ENCODE measurements around the gene PROSER3.
"Not testable (repeated sequence)": the region's sequence is repeated elsewhere in the genome, so short reads cannot be mapped to it uniquely, and the experiment has no call there.

PROSER3 gene

DNA sequence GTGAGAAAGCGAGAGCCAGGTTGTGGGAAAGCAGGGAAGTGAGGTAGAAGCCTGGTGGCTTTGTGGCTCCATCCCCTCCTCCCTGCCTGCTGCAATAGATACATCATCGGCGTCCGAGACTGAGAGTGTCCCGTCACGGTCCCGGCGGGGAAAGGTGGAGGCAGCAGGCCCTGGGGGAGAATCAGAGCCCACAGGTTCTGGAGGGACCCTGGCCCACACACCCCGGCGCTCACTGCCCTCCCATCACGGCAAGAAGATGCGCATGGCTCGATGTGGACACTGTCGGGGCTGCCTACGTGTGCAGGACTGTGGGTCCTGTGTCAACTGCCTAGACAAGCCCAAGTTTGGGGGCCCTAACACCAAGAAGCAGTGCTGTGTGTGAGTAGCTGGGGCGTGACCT lies 35.1 kb upstream of the PROSER3 start:
- DNase-seq, result no peak

DNA sequence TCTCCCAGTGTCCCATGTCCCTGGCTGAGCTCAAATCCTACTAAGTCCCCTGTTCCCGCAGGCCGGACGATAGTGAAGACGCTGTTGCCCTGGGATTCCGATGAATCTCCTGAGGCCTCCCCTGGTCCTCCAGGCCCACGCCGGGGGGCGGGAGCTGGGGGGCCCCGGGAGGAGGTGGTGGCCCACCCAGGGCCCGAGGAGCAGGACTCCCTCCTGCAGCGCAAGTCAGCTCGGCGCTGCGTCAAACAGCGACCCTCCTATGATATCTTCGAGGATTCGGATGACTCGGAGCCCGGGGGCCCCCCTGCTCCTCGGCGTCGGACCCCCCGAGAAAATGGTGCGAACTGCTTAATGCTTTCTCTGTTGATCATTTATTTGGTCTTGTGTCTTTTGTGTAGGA lies 34.3 kb upstream of the PROSER3 start:
- no peak for DNase-seq

GRCh38 chr19:35724132-35724531 lies 33.8 kb upstream of the PROSER3 start:
- not testable (repeated sequence) for DNase-seq

- no peak for DNase-seq
These were observed 33.4 kb upstream of the PROSER3 start for GRCh38 chr19:35724560-35724959.

GRCh38 chr19:35725216-35725861 lies 32.6 kb upstream of the PROSER3 start:
- DNase-seq, result no peak

GRCh38 chr19:35727053-35727955 lies 30.7 kb upstream of the PROSER3 start:
- DNase-seq, result no peak

DNA sequence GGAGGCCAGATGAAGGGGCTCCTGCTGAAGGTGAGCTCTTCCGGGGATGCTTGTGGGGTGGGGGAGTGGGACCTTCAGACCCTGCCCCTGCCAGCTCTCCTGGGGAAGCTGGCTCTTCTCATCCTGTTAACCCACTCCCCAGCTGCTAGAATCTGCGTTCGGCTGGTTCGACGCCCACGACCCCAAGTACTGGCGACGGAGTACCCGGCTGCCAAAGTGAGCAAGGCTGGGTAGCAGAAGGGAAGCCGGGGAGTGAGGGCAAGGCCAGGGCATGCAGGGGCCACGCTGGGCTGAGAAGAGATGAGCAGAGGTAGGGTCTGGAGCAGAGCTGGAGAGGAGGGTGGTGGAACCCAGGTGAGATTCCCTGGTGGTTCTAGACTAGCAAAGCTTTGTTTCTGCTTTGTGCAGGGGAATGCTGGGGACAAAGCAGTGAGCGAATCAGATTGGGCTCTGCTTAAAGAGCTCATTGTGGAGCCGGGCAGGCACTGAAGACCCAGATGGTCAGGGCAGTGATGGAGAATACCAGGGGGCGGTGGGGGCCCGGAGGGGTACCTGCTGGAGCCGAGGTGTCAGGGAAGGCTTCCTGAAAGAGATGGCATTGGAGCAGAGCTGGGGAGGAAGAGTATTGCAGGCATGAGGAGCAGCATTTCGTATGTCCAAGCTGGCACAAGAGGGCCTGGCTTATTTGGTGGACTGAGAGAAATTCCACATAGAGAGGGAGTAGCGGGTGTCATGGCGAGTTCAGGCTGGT lies 29.8 kb upstream of the PROSER3 start:
- DNase-seq, result no peak

GRCh38 chr19:35729021-35729420 lies 29.0 kb upstream of the PROSER3 start:
- DNase-seq, result no peak

DNA sequence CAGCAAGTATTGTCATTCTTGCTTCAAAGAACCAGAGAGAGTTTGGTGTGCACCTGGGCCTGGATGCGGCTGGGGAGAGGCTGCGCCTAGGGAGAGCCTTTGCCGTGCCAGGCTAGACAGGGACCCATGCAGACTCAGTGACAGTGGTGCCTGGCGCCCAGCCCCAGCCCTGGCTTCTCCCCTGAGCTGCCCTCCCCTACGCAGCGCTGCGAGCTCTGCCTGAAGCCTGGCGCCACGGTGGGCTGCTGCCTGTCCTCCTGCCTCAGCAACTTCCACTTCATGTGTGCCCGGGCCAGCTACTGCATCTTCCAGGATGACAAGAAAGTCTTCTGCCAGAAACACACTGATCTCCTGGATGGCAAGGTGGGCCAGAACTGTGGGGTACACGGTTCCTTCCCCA lies 28.2 kb upstream of the PROSER3 start:
- DNase-seq, result no peak

- no peak for DNase-seq
These were observed 27.6 kb upstream of the PROSER3 start for GRCh38 chr19:35730326-35730725.

DNA sequence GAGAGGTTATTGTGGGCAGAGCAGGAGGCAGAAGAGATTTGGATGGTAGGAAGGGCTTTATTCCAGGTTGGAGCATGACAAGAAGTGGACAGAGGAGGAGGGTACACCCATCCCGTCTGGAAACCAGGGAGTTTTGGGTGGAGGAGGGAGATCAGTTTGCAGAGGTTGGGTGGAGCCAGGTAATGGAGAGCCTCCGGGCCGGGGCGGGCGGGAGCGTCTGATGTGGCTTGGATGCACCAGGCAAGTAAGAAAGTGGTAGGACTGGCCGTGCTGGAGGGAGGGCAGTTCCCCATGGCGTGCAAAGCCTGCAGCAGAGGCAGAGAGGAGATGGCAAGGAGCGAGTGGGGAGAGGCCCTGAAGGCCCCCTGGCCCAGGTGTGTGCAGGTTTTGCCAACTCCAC lies 26.6 kb upstream of the PROSER3 start:
- DNase-seq, result no peak

DNA sequence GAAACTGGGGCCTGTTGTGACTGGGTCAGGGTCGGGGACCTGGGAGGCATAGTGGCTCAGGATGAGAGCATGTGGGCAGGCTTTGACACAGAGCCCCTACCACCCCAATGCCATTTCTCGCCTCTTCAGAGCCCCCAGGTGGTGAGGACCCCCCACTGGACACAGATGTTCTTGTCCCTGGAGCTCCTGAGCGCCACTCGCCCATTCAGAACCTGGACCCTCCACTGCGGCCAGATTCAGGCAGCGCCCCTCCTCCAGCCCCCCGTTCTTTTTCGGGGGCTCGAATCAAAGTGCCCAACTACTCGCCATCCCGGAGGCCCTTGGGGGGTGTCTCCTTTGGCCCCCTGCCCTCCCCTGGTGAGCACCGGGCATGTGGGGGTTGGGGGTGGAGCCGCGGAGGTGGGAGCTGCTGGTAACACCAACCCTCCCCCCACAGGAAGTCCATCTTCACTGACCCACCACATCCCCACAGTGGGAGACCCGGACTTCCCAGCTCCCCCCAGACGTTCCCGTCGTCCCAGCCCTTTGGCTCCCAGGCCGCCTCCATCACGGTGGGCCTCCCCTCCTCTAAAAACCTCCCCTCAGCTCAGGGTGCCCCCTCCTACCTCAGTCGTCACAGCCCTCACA lies 26.1 kb upstream of the PROSER3 start:
- DNase-seq, result no peak

- no peak for DNase-seq
These were observed 25.3 kb upstream of the PROSER3 start for GRCh38 chr19:35732540-35733179.

- DNase-seq, result no peak
These were observed 24.5 kb upstream of the PROSER3 start for GRCh38 chr19:35733180-35734125.

- no peak for DNase-seq
These were observed 23.7 kb upstream of the PROSER3 start for GRCh38 chr19:35734273-35734672.

GRCh38 chr19:35734889-35735288 lies 23.1 kb upstream of the PROSER3 start:
- no peak for DNase-seq

DNA sequence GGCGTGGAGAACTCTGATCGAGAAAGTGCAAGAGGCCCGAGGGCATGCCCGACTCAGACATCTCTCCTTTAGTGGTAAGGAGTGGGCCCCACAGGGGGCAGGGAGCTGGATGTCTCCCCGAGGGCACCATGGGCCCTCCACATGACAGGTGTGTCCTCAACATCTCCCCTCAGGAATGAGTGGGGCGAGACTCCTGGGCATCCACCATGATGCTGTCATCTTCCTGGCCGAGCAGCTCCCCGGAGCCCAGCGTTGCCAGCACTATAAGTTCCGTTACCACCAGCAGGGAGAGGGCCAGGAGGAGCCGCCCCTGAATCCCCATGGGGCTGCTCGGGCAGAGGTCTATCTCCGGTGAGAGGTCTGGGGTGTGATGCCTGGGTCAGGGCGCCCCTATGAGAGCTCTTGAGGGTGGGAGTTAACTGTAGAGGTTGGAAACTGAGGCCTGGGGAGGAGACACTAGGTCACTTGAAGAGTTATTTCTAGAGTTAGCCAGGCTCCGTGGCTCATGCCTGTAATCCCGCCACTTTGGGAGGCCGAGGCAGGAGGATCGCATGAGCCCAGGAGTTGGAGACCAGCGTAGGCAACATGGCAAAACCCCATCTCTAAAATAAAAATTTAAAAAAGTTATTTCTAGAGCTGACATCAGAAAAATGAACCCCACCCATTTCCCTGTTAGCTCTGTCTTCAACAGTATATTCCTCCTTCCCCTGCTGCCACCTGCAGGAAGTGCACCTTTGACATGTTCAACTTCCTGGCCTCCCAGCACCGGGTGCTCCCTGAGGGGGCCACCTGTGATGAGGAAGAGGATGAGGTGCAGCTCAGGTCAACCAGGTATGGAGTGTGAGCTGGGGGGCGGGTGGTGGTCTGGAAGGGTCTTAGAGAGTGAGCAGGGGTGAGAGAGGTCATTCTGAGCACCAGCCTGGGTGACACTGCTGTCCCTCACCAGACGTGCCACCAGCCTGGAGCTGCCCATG lies 20.8 kb upstream of the PROSER3 start:
- no peak for DNase-seq

GRCh38 chr19:35738021-35738886 lies 19.7 kb upstream of the PROSER3 start:
- no peak for DNase-seq

- DNase-seq, result no peak
These were observed 19.1 kb upstream of the PROSER3 start for GRCh38 chr19:35738887-35739229.

All from islet precursor cell (in vitro differentiated cells).